ENCODE measurements around the gene KLF15. TPM values are rescaled to one million over a fixed set of nuclear protein-coding genes. Genes with fewer than 3 reads are reported as not detected.

KLF15 gene
- total and polyA plus RNA-seq, 5 experiments from 2014 or later: 1.2 to 1.6 TPM; not detected in 3

GRCh38 chr3:126308394-126309125, 48.6 kb downstream of the KLF15 start:
- H3K9me3 Mint-ChIP-seq: peaks cover 0 to 13% (median 7%) of the 10 kb centered on the region in 9 donors
- peaks cover 0 to 11% (median 0%) of the 10 kb centered on the region in 3 donors for H3K36me3 Mint-ChIP-seq
- no peak for ATAC-seq
- peaks cover 0 to 2% (median 0%) of the 10 kb centered on the region in 4 donors for H3K4me1 Mint-ChIP-seq
- DNase-seq: no peak
- H3K27ac Mint-ChIP-seq: no peak overlapping the region
- H3K4me3 Mint-ChIP-seq: no peak overlapping the region
- H3K27me3 Mint-ChIP-seq: peaks cover 0 to 30% (median 7%) of the 10 kb centered on the region in 5 donors
- POLR2A ChIA-PET: no interaction called here

DNA sequence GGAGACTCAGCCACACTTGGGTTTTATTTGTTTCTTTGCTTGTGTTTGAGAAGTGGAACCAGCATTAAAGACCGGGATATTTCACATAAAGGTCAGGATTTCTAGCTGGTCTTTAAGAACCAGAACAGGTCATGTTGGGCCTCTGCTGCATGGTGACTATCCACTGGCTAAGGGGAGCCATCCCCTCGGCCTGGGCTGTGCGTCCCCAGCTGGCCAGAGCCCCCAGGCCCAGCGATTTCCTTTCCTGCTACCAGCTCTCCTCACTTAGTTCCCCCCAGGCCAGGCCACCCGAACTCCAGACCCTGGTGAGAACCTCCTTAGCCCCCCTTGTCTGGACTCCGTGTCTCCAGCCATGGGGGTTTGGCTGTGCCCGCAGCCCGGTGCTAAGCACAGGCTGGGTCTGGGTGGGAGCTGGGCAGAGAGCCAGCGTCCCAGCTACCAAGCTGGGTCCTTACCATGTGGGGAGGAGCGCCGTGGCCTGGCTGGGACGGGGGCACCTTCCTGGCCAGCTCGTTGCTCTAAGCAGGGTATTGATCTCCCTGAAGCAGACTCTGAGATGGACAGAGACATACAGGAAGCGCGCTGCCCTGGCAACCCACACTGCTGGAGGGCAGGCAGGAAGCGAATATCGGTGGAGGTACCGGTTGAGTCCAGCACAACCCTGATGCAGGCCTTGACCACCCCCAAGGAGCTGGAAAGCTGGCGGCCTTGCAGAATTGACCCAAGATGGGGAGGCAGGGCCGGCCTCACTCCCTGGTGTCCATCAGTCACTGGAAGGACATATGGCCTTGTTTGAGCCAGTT, 49.4 kb downstream of the KLF15 start:
- Mint-ChIP-seq H3K4me1 (peaks cover 0 to 2% (median 0%) of the 10 kb centered on the region in 4 donors), H3K36me3 (peaks cover 0 to 19% (median 2%) of the 10 kb centered on the region in 3 donors), H3K27me3 (peaks cover 0 to 30% (median 7%) of the 10 kb centered on the region in 5 donors)

GRCh38 chr3:126306888-126307482, 50.2 kb downstream of the KLF15 start:
- DNase-seq (no peak), ATAC-seq (no peak)
- H3K27me3 Mint-ChIP-seq: peaks cover 0 to 30% (median 7%) of the 10 kb centered on the region in 5 donors
- H3K9me3 Mint-ChIP-seq: peaks cover 6 to 27% (median 18%) of the 10 kb centered on the region in 9 donors
- POLR2A ChIA-PET: no interaction called here
- H3K27ac Mint-ChIP-seq: no peak overlapping the region
- no peak overlapping the region for H3K4me3 Mint-ChIP-seq
- H3K4me1 Mint-ChIP-seq: peaks cover 0 to 2% (median 0%) of the 10 kb centered on the region in 4 donors
- peaks cover 0 to 23% (median 2%) of the 10 kb centered on the region in 3 donors for H3K36me3 Mint-ChIP-seq

More for the DNA sequence above, 49.4 kb downstream of the KLF15 start:
- POLR2A ChIA-PET: no interaction called here
- no peak overlapping the region for H3K4me3 Mint-ChIP-seq
- peaks cover 0 to 21% (median 14%) of the 10 kb centered on the region in 9 donors for H3K9me3 Mint-ChIP-seq
- ATAC-seq: no peak
- no peak for DNase-seq
- H3K27ac Mint-ChIP-seq: no peak overlapping the region

DNA sequence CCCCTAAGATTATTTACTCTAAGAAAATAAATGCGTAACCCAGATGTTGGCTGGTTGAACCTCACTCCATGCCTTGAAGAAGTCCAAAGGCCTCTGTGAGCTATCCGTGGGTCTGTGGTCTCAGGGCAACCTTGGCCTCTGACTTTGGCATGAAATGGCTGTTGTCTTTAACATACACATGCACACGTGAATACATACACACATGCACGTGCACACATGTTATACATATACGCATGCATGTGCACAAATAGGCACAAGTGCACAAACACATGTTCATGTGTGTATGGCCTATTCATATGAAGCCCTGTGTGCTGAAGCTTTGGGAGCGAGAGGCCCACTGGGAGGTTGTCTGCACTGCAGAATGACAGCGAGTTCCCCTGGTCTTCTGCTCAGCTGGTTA, 50.8 kb downstream of the KLF15 start:
- DNase-seq (no peak), ATAC-seq (no peak)
- peaks cover 0 to 23% (median 2%) of the 10 kb centered on the region in 3 donors for H3K36me3 Mint-ChIP-seq
- H3K4me1 Mint-ChIP-seq: peaks cover 0 to 2% (median 0%) of the 10 kb centered on the region in 4 donors
- H3K27ac Mint-ChIP-seq: no peak overlapping the region
- POLR2A ChIA-PET: no interaction called here
- no peak overlapping the region for H3K4me3 Mint-ChIP-seq
- H3K9me3 Mint-ChIP-seq: peaks cover 7 to 27% (median 18%) of the 10 kb centered on the region in 9 donors
- H3K27me3 Mint-ChIP-seq: peaks cover 0 to 30% (median 7%) of the 10 kb centered on the region in 5 donors

DNA sequence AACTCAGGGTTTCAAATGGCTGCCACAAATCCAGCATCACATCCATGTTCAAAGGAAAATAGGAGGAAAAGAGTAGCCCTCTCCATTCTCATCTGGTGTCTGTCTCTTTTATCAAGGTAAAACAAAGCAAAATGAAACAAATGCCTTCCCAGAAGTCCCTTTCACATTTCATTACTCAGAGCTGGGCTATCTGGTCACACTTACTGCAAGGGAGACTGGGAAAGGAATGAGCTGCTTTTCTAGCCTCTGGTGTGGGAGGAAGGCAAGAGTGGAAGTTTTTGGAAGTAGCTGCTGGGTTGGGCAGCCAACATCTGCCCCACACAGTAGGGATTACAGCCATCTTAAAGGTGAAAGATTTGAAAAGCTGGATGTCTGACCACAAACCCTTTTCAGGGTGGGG, 51.8 kb downstream of the KLF15 start:
- no peak overlapping the region for H3K4me3 Mint-ChIP-seq
- peaks cover 0 to 29% (median 8%) of the 10 kb centered on the region in 5 donors for H3K27me3 Mint-ChIP-seq
- H3K4me1 Mint-ChIP-seq: peaks cover 0 to 2% (median 0%) of the 10 kb centered on the region in 4 donors
- peaks cover 0 to 23% (median 2%) of the 10 kb centered on the region in 3 donors for H3K36me3 Mint-ChIP-seq
- peaks cover 9 to 27% (median 18%) of the 10 kb centered on the region in 9 donors for H3K9me3 Mint-ChIP-seq
- H3K27ac Mint-ChIP-seq: no peak overlapping the region
- ATAC-seq: no peak
- POLR2A ChIA-PET: no interaction called here
- no peak for DNase-seq

- no peak for DNase-seq
- Mint-ChIP-seq H3K4me3 (no peak overlapping the region), H3K4me1 (peaks cover 0 to 2% (median 0%) of the 10 kb centered on the region in 4 donors), H3K9me3 (peaks cover 9 to 27% (median 18%) of the 10 kb centered on the region in 9 donors), H3K36me3 (peaks cover 0 to 23% (median 2%) of the 10 kb centered on the region in 3 donors), H3K27ac (no peak overlapping the region), H3K27me3 (peaks cover 0 to 31% (median 8%) of the 10 kb centered on the region in 5 donors)
- no peak for ATAC-seq
- POLR2A ChIA-PET: no interaction called here
Observed at GRCh38 chr3:126304704-126305103, 52.5 kb downstream of the KLF15 start.

GRCh38 chr3:126304291-126304690, 52.9 kb downstream of the KLF15 start:
- H3K27ac Mint-ChIP-seq: no peak overlapping the region
- H3K36me3 Mint-ChIP-seq: peaks cover 0 to 23% (median 2%) of the 10 kb centered on the region in 3 donors
- H3K4me3 Mint-ChIP-seq: no peak overlapping the region
- POLR2A ChIA-PET: no interaction called here
- DNase-seq (no peak), ATAC-seq (no peak)
- peaks cover 0 to 31% (median 8%) of the 10 kb centered on the region in 5 donors for H3K27me3 Mint-ChIP-seq
- peaks cover 9 to 27% (median 18%) of the 10 kb centered on the region in 9 donors for H3K9me3 Mint-ChIP-seq
- peaks cover 0 to 2% (median 0%) of the 10 kb centered on the region in 4 donors for H3K4me1 Mint-ChIP-seq

DNA sequence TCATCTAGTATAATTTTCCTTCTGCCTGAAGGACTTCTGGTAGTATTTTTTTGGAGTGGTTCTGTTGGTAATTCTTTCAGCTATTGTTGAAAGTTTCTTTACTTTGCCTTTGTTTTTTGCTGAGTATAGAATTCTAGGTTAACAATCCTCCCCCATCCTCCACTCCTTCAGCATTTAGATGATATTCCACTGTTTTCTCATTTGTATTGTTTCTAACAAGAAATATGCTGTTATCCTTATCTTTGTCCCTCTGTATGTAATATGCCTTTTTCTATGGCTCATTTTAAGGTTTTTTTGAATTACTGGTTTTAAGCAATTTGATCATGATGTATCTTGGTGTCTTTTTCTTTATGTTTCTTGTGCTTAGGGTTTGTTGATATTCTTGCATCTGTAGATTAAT, 53.9 kb downstream of the KLF15 start:
- H3K4me3 Mint-ChIP-seq: no peak overlapping the region
- no peaks in the 10 kb centered on the region for H3K4me1 Mint-ChIP-seq
- DNase-seq (no peak), ATAC-seq (no peak)
- H3K27me3 Mint-ChIP-seq: peaks cover 0 to 27% (median 8%) of the 10 kb centered on the region in 5 donors
- peaks cover 9 to 29% (median 18%) of the 10 kb centered on the region in 9 donors for H3K9me3 Mint-ChIP-seq
- no peak overlapping the region for H3K27ac Mint-ChIP-seq
- H3K36me3 Mint-ChIP-seq: peaks cover 0 to 23% (median 2%) of the 10 kb centered on the region in 3 donors
- POLR2A ChIA-PET: no interaction called here

DNA sequence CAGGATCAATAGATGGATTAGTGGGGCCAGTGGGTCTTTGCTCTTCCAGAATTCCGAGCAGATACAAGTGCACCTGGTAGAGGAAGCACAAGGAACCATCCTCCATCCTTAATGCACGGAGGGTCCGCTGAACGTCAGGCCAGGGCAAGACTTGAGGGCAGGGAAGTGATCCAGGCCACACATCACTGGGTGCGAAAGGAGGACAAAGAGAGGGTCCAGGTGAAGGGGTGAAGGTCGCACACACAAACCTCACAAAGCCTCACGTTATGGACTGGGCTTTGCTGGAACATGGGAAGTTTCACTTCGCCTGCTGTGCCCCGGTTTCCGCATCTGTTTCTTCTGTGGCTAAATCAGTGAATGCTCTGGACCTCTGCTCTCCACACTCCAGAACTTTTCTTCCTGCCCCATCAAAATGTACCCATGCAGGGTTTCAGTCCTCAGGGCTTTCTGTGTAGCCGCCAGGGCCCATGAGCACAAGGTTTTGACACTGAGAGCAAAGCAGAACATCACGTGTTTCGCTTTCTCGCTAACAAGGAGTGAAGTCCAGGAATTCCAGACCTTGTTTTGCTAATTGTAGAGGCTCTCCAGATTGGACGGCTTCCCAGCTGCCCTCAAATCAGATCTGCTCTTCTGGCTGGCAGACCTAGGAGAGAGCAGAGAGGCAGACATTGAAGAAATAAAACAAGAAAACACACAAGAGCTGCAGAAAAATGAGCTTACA, 56.3 kb downstream of the KLF15 start:
- peaks cover 0 to 17% (median 6%) of the 10 kb centered on the region in 5 donors for H3K27me3 Mint-ChIP-seq
- DNase-seq: no peak
- H3K9me3 Mint-ChIP-seq: peaks cover 9 to 29% (median 18%) of the 10 kb centered on the region in 9 donors
- ATAC-seq: no peak
- POLR2A ChIA-PET: no interaction called here
- no peaks in the 10 kb centered on the region for H3K4me1 Mint-ChIP-seq
- no peak overlapping the region for H3K27ac Mint-ChIP-seq
- no peak overlapping the region for H3K4me3 Mint-ChIP-seq
- H3K36me3 Mint-ChIP-seq: peaks cover 0 to 23% (median 2%) of the 10 kb centered on the region in 3 donors

- Mint-ChIP-seq H3K36me3 (peaks cover 0 to 23% (median 2%) of the 10 kb centered on the region in 3 donors), H3K27me3 (peaks cover 0 to 11% (median 4%) of the 10 kb centered on the region in 5 donors), H3K4me3 (no peak overlapping the region), H3K27ac (no peak overlapping the region), H3K4me1 (no peaks in the 10 kb centered on the region), H3K9me3 (peaks cover 9 to 29% (median 18%) of the 10 kb centered on the region in 9 donors)
- POLR2A ChIA-PET: no interaction called here
- DNase-seq (peak in 1 of 10 donors; percentile 14), ATAC-seq (no peak)
Observed at GRCh38 chr3:126300001-126300760, 57.0 kb downstream of the KLF15 start.

- no peak overlapping the region for H3K4me3 Mint-ChIP-seq
- no peak for DNase-seq
- H3K27ac Mint-ChIP-seq: no peak overlapping the region
- H3K36me3 Mint-ChIP-seq: no peaks in the 10 kb centered on the region
- H3K9me3 Mint-ChIP-seq: peaks cover 0 to 2% (median 0%) of the 10 kb centered on the region in 9 donors
- H3K4me1 Mint-ChIP-seq: no peaks in the 10 kb centered on the region
- peaks cover 2 to 23% (median 21%) of the 10 kb centered on the region in 5 donors for H3K27me3 Mint-ChIP-seq
- POLR2A ChIA-PET: no interaction called here
- no peak for ATAC-seq
Observed at GRCh38 chr3:126295407-126295939, 61.7 kb downstream of the KLF15 start.
